ENCODE results near the gene ACTN1. TPM values are rescaled to one million over a fixed set of nuclear protein-coding genes. Genes with fewer than 3 reads are reported as not detected.

The ACTN1 gene
- total and polyA plus RNA-seq, 3 donors from 2014 or later: 51.0 to 82.3 (median 69.5) TPM

GRCh38 chr14:69014829-69015259 lies 35.7 kb upstream of the ACTN1 start:
- no peak overlapping the region for H3K4me3 ChIP-seq
- DNase-seq: no peak

DNA sequence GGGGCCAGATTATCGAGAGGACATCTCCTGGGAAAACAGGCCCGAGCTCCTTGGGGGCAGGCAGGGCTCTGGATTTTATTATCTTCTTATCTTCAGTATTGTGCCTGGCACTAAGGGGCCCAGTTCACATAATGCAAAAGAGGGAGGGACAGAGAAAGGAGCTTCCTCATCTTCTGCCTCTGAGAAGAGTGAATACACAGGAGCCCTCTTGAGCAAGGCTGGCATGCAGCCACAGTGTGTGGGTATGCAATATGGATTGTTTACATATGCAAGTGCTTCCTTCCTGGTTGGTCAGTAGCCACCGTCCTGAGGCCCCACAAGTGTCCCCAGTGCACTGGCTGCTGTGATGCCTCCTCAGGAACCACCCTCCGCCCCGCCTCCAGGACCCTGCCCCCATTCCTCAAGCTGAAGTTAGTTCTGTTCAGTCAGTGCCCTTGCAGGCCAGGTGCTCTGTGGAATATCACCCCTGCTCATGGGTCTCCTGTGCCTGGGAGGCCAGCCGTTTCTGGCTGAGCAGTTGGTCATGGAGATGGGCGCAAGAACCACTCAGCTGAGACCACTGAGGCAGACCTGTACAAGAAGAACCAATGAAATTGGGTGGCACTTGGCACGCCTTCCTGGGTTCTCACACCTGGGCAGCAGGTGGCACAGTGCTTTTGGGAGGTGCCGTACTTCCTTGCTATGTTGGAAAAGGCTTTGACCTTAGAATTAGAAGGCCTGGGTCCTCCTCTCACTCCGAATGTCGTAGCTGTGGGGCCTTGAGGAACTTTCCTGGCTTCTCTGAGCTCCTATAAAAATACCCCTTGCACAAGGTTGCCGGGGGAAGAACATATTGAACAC lies 35.1 kb upstream of the ACTN1 start:
- no peaks in the 10 kb centered on the region for H3K27me3 ChIP-seq
- H3K4me3 ChIP-seq: no peak overlapping the region
- DNase-seq: peak; percentile 21
- no peaks in the 10 kb centered on the region for H3K9me3 ChIP-seq
- no peak overlapping the region for H3K27ac ChIP-seq
- H3K36me3 ChIP-seq (ENCODE audit: low read depth, missing control alignments): no peaks in the 10 kb centered on the region
- 84 to 88% methylated on average over 12 of the region's 12 CpGs for WGBS, 2 donors
- H3K4me1 ChIP-seq: no peaks in the 10 kb centered on the region
- TF ChIP-seq CTCF (IDR thresholded peaks at IDR 0.05): no peak
- no peak for TF ChIP-seq POLR2A (IDR thresholded peaks at IDR 0.05)
- intact Hi-C loops (cut with DNase I; ENCODE audit: low total_unique reads): no loop called here

More at GRCh38 chr14:69014829-69015259, 35.7 kb upstream of the ACTN1 start:
- Histone ChIP-seq H3K9me3 (no peaks in the 10 kb centered on the region), H3K27ac (no peak overlapping the region), H3K27me3 (no peaks in the 10 kb centered on the region), H3K4me1 (no peaks in the 10 kb centered on the region), H3K36me3 (ENCODE audit: low read depth, missing control alignments) (no peaks in the 10 kb centered on the region)
- TF ChIP-seq CTCF (IDR thresholded peaks at IDR 0.05) (no peak), POLR2A (IDR thresholded peaks at IDR 0.05) (no peak)
- WGBS, 2 donors: 75 to 88% methylated on average over 6 of the region's 6 CpGs
- intact Hi-C loops (cut with DNase I; ENCODE audit: low total_unique reads): no loop called here

DNA sequence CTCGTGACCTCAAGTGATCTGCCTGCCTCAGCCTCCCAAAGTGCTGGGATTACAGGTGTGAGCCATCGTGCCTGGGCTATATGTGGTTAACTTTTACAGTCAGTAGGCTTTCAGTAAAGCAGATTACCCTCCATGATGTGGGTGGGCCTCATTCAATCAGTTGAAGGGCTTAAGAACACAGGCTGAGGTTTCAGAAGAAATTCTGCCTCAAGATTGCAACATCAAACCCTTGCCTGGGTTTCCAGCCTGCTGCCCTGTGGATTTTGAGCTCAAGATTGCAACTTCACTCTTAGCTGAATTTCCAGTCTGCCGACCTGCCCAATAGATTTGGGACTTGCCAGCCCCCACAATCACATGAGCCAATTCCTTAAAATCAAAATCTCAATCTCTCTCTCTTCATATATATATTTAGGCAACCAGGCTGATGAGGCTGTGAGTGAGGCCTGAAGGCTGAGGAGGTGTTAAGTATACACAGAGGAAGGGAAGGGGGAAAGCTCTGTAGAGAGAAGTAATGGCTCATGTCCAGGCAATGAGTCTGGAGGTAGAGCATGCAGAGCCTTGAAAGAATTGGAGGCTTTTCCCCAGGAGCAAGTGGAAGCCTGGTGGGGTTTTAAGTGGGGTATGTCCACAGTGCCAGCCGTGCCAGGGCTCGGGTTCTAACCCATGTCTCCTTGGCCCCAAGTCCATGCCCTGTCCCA lies 33.3 kb upstream of the ACTN1 start:
- Histone ChIP-seq H3K9me3 (no peaks in the 10 kb centered on the region), H3K4me3 (no peak overlapping the region), H3K36me3 (ENCODE audit: low read depth, missing control alignments) (no peaks in the 10 kb centered on the region), H3K27me3 (no peaks in the 10 kb centered on the region), H3K4me1 (no peaks in the 10 kb centered on the region), H3K27ac (no peak overlapping the region)
- no peak for DNase-seq
- intact Hi-C loops (cut with DNase I; ENCODE audit: low total_unique reads): no loop called here
- 90 to 93% methylated on average over 5 of the region's 5 CpGs for WGBS, 2 donors
- no peak for TF ChIP-seq POLR2A (IDR thresholded peaks at IDR 0.05)
- no peak for TF ChIP-seq CTCF (IDR thresholded peaks at IDR 0.05)

DNA sequence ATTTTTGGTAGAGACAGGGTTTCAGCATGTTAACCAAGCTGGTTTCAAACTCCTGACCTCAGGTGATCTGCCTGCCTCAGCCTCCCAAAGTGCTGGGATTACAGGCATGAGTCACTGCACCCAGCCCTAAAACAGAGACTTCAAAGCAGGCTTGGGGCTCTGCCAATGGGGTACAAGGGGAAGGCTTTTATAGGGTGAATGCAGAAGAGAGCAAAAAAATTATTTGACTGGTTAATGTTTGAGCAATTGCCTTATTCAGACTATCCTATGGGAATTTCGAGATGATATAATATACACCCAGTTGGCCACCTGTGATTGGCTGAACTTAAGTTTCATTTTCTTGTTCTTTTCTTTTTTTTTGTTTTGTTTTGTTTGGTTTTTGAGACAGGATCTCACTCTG lies 31.5 kb upstream of the ACTN1 start:
- no peak overlapping the region for H3K4me3 ChIP-seq
- no peaks in the 10 kb centered on the region for H3K27me3 ChIP-seq
- no peaks in the 10 kb centered on the region for H3K4me1 ChIP-seq
- TF ChIP-seq POLR2A (IDR thresholded peaks at IDR 0.05) (no peak), CTCF (IDR thresholded peaks at IDR 0.05) (no peak)
- no peak overlapping the region for H3K27ac ChIP-seq
- intact Hi-C loops (cut with DNase I; ENCODE audit: low total_unique reads): no loop called here
- WGBS, 2 donors: 85 to 93% methylated on average over 1 of the region's 1 CpG
- DNase-seq: no peak
- H3K36me3 ChIP-seq (ENCODE audit: low read depth, missing control alignments): no peaks in the 10 kb centered on the region
- no peaks in the 10 kb centered on the region for H3K9me3 ChIP-seq
